Measurements from ENCODE around the gene RNH1.
"Not testable (repeated sequence)": the region's sequence is repeated elsewhere in the genome, so short reads cannot be mapped to it uniquely, and the experiment has no call there.

RNH1 gene

DNA sequence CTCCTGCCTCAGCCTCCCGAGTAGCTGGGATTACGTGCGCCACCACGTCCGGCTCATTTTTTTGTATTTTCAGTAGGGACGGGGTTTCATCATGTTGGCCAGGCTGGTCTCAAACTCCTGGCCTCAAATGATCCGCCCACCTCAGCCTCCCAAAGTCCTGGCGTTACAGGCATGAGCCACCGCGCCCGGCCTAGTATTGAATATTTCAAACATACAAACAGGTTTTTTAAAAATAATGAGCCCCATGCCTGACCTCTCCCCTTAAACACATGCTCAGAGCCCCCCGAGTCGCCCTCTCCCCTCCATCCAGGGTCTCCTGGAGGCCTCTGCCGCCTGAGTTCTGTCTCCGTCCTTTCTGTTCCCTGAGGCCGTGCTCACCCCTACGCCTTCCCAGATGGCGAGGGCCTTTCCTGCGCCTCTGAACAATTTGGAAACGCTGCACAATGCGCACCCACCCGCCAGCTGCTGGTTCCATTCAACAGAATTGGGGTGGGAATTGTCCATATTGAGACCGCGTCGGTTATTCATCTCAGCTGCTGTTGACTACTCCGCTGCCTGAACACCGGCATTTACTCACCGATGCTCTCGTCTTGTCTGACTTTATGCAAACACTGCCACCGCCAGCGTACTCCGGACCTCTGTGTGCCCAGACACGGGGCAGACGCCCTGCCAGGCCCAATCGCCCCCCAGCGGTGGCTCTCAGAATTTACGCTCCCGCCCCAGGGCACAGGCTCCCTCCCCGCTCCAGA, 13.6 kb upstream of the RNH1 start:
- DNase-seq (ENCODE audit: low spot score), result no peak

DNA sequence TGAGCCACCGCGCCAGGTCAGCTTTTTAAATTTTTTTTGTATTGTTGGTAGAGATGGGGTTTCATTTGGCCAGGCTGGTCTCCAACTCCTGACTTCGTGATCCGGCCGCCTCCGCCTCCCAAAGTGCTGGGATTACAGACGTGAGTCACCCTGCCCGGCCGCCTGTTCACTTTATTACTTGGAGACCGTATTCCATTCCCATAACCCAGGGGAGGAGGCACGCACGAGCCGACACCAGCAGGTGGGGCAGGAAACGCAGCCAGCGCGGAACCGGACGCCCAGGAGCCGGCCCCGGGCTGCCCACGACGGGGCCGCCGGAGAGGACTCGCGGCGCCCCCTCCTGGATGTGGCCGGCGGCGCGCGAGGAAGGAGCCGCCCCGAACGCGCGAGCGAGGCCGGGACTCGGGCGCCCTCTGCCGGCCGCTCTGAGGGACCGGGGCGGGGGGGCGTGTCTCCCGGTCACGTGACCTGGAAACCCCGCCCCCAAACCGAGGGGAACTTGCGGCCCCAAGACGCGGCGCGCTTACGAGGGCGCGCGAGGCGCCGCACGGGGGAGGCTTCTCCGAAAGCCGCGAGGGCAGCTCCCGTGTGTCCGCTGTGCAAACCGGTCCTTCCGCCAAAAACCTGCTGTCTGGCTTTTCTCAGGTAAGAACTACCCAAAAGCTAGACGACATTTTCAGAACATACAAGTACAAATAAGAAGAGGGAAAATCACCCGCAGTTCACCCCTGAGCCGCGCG, 11.6 kb upstream of the RNH1 start:
- peak; percentile 94 for DNase-seq (ENCODE audit: low spot score)

DNA sequence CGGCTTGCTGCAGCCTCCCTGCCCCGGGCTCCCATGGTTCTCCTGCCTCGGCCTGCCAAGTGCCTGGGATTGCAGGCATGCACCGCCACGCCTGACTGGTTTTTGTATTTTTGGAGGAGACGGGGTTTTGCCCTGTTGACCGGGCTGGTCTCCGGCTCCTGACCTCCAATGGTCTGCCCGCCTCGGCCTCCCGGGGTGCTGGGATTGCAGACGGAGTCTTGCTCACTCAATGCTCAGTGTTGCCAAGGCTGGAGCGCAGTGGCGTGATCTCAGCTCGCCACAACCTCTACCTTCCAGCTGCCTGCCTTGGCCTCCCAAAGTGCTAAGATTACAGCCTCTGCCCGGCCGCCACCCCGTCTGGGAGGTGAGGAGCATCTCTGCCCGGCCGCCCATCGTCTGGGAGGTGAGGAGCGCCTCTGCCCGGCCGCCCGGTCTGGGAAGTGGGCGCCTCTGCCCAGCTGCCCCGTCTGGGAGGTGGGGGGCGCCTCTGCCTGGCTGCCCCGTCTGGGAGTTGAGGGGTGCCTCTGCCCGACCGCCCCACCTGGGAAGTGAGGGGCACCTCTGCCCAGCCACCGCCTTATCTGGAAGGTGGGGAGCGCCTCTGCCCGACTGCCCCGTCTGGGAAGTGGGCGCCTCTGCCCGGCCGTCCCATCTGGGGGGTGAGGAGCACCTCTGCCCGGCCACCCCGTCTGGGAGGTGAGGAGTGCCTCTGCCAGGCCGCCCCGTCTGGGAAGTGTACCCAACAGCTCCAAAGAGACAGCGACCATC, 10.1 kb upstream of the RNH1 start:
- not testable (repeated sequence) for DNase-seq (ENCODE audit: low spot score)

DNA sequence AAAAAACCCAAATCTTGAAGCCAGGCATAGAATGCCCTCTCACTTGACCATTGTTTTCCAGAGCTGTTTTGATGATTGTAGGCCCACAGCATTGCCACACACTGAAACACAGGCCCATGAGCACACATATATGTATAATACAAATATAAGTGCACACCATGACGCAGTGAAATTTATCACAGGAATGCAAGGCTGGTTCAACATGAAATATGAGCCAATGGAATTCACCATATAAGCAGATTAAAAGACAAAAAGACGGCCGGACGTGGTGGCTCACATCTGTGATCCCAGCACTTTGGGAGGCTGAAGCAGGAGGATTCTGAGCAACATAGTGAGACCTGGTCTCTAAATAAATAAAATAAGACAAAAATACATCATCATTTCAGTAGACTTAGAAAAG, 9.4 kb upstream of the RNH1 start:
- no peak for DNase-seq (ENCODE audit: low spot score)

DNA sequence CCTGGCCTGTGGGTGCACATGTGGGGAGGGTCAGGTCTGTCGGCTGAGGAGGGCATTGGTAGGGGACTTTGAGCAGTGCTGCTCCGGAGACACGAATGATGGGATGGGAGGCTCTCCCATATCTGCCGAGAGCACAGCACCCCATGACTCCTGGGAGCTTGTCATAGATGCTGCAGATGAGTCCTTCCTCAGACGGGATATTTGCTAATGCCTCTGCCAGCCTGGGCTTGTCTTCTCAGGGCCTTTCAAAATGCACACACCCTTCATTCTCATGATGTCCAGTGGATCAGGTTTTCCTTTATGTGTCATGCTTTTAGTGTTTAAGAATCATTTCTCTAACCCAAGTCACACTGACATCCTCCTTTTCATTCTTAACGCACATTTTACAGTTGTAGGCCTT, 8.1 kb upstream of the RNH1 start:
- no peak for DNase-seq (ENCODE audit: low spot score)

DNA sequence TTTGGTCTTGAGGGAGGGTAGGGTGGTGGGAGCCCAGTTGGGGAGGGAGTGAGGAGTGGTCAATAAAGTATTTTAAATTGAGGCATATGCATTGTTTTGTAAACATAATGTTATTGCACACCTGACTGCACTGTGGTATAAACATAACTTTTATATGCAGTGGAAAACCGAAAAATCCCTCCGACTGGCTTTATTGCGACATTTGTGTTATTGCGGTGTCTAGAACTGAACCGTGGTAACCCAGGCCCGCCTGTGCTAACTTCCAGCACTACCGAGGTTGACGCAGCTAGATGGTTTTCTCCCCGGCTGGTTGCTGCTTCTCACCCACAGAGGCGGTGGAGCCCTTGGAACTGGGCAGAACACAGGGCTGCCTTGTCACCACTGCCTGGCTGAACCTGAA, 7.6 kb upstream of the RNH1 start:
- DNase-seq (ENCODE audit: low spot score), result no peak

DNA sequence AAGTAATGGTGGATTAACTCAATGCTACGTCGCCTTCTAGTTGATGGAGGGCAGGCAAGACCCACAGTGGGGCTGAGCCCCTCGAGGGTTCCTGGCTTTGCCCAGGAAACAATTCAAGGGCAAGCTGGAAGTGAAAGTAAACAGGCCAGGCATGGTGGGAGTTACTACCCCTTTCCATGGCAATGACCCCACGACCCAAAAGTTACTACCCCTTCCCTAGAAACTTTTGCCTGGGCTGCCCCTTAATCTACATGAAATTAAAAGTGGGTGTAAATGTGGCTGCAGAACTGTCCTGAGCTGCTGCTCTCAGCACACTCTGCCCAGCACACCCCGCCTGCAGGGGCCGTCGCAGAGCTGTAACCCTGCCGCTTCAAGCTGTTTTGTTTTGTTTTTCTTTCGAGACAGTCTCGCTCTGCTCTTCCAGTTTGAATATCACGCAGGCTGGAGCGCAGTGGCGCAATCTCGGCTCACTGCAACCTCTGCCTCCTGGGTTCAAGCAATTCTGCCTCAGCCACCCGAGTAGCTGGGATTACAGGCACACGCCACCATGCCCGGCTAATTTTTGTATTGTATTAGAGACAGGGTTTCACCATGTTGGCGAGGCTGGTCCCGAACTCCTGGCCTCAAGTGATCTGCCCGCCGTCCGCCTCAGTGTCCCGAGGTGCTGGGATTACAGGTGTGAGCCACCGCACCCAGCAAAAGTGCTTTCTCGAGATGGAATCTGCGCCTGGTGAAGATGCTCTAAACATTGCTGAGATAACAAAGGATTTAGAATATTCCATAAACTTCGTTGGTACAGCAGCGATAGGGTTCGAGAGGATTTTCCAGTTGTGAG, 5.9 kb upstream of the RNH1 start:
- no peak for DNase-seq (ENCODE audit: low spot score)

DNA sequence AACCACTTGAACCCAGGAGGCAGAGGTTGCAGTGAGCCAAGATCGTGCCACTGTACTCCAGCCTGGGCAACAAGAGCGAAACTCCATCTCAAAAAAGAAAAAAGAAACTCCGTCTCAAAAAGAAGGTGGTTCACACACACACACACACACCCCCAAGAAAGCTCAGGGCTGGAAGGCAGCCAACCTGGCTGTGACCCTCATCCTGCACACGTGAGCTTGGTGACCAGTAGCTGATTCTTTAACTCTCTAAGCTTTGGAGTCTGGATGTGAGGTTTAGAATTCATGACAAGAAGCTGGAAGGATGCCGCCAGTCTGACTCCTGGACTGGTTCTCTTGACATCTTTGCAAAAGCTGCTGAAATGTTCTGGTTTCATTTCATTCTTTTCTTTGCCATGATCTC, 1.9 kb upstream of the RNH1 start:
- no peak for DNase-seq (ENCODE audit: low spot score)

DNA sequence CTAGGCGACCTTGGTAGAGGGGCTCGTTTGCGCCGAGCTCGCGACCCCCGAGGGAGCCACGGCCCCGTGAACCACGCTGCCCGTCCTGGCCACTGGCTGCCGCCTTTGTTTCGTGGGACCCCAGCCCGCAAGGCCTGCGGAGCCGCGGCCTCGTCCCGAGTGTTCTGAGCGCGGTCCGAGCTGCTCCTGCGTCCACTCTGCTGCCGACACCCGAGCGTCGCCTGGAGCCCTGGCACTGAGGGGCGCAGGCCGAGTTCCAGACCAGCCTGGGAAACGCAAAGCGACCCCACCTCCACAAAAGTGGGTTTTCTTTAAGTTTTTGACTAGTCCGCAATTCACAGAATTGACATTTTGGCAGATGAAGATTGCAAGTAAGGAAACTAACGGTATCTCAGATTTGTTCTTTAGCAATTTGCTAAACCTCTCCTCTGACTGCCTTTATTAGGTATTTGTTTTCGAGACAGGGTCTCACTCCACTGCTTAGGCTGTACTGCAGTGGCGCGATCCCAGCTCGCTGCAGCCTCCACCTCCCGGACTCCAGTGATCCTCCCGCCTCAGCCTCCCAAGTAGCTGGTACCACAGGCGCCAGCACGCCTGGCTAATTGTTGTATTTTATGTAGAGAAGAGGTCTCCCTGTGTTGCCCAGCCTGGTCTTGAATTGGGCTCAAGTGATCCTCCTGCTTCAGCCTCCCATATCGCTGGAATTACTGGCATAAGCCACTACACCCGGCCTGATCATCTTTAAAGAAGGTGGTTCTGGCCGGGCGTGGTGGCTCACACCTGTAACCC, 879 bp upstream of the RNH1 start:
- no peak for DNase-seq (ENCODE audit: low spot score)

DNA sequence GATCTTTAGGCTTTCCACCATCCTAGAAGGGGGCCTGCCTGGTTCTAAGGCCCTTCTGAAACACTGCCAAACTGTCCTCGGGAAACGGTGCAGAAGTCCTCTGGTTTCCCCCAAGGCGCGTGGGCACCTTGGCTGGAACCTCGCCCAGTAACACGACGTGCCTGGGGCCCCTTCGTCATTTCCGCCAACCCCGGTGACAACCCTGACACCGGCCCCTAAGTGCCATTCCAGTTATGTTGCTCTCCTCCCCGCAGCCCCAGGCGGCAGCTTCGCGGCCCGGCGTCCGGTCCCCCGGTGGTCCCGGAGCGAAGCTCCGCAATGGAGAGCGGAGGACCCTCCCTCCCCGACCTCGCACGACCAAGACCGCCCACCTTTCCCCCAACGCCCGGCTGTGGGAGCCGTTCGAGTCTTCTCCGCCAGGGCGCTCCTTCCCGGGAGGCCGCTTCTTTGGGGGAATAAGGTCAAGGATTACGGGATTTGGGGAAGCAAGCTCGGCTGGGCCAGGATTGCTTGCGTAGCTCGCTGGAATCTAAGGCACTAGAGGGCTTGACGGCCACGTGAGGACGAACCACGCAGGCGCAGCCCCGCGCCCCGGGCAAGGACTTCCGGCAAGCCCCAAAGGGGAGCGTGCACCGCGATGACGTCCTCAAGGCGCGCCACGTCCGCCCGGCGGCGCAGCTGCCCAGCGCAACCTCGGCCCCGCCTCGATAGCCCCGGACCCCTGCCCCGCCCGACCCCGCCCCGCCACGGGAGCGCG, 626 bp downstream of the RNH1 start:
- DNase-seq (ENCODE audit: low spot score), result peak; percentile 96

DNA sequence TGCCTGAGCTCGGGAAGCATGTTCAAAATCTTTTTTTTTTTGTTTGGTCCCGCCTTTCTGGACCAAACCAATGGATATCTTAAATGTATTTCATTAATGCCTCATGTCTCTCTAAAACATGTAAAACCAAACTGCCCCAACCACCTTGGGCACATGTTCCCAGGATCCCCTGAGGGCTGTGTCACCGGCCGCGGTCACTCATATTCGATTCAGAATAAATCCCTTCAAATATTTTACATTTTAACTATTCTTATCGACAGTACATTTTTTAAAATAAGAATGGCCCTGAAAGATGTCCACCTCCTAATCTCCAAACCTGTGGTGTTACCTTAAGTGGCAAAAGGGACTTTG, 2.1 kb downstream of the RNH1 start:
- DNase-seq (ENCODE audit: low spot score), result no peak

DNA sequence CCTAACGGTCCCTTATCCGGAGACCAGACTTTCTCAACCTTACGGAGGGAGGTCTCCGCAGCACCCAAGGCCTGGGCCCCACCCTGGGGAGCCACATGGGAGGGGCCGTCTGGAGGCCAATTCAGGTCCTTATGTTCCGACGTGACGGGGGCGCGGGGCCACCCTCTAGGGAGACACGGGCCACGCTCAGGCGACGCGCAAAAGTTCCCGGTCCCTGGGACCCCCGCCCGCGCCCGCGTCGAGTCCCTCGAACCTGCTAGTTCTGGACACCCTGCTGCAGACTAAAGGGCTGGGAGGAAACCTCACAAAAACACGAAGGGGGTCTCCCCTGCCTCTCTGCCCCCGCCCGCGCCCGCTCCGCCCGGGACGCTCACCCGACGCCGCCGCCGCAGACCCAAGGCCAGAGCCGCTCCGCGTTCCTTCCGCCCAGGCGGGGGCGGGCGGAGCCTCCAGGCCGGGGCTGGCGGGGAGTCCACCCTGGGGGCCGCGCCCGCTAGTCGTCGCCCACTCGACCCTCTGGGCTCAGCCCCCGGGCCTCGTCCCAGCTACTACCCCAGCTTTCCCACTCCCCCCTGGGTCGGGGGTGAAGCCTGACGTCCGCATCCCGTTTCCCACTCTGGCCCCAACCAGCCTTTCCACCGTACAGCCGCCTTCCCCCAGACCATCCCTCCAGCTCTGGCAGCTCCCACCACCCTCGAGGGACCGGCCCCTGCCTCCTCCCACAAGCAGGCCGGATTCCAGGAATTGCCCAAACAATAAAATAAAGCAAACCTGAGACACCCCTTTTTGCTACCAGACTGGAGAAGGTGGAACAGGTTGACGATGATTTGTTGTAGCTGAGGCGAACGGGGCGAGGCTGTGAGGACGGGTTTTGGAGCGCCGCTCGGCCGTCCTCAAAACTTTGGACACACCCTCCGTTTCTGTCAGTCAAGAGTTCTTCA, 2.7 kb downstream of the RNH1 start:
- DNase-seq (ENCODE audit: low spot score), result no peak

DNA sequence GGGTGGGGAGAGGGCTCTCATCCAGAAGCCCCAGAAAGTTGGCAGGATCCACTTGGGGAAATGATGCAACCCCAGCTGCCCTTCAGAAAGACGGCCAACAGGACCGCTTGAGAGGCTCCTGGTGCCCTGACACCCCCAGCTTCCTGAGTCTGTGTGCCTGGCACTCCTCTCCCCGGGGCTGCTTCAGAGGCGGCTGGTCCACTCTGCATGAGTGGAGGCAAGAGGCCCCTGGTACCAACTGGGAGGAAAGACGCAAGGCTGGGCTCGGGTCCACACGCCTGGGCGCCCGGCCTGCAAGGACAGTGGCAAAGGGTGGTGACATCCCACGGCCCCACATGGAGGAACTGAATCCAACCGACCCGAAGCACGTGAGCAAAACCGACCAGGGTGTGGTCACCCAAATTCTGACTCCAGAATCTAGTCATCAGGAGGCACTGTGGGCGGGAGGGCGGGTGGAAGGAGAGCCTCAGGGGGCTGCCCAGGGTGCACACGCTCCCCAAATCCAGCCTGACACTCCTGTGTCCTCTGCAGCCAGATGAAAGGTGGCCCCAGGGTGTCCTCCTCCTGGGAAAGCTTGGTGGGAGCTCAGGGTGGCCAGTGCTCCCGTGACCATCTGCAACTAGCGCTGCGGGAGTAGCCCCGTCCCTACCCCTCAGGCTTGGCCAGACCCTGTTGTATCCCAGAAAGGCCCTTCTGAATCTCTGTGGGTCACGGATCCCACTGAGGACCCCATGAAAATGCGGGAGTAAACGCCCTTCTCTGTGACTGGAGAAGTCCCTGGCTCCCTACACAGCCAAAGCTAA, 3.7 kb downstream of the RNH1 start:
- DNase-seq (ENCODE audit: low spot score), result no peak

DNA sequence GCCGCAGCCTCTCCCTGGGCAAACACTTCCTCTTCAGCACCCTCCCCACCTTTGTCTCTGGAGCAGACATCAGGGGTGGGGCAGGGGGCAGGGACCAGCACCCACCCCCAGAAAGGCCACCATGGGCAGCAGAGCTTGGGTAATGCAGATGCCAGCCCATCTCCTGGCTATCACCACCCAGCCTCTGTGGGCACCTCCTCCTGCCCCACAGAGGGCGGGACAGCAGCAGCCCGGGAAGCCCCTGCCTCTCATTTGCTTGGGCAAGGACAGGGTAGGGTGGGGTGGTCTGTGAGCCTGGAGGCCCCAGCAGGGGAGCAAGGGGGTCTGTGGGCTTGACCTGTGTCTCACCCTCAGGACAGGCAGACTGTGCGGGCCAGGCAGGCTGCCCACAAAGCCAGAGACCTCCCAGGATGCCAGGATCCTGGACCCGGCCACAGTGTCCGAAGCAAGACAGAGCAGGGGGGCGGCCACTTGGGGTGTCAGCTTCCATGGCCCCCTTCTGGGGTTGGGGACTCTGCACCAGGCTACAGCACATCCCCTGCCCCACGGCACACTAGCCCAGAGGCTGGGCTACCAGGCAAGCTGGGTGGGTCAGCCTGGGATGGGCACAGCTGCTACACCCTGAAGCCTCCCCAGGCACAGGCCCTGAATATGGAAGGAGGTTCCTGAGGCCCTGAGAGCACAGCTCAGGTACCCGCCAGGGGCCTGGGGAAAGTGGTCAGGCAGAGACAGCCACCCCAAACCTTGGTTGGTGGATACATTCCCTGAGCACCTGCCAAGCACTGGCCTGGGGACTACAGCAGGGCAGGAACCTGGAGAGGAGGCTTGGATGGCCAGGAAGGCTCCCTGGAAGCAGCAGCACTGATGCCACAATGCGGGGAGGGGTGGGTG, 4.5 kb downstream of the RNH1 start:
- no peak for DNase-seq (ENCODE audit: low spot score)

DNA sequence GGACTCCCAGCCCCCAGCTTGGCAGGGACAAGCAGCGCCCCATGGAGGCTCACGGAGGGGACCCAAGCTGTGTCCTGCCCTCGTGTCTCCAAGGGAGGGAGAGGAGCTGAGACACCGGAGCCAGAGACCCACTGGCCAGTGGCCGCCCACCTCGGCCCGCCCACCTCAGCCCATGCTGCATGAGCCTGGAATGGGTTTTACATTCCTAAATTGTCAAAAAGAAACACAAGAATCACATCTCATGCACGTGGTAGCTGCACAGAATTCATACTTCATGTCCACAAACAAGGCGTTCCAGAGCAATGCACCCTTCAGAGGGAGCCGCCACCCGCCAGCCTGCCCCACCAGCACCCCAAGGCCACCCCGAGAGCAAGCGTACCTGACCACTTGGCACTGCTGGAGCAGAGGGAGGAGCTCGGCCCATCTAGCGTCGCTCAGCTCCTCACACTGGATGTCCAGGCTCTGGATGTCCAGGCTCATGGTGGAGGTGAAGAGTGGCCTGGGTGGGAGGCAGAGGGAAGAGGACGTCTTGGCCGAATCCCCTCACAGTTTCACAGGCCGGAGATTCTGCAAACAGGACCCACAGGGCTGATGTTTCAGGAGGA, 5.3 kb downstream of the RNH1 start:
- no peak for DNase-seq (ENCODE audit: low spot score)

DNA sequence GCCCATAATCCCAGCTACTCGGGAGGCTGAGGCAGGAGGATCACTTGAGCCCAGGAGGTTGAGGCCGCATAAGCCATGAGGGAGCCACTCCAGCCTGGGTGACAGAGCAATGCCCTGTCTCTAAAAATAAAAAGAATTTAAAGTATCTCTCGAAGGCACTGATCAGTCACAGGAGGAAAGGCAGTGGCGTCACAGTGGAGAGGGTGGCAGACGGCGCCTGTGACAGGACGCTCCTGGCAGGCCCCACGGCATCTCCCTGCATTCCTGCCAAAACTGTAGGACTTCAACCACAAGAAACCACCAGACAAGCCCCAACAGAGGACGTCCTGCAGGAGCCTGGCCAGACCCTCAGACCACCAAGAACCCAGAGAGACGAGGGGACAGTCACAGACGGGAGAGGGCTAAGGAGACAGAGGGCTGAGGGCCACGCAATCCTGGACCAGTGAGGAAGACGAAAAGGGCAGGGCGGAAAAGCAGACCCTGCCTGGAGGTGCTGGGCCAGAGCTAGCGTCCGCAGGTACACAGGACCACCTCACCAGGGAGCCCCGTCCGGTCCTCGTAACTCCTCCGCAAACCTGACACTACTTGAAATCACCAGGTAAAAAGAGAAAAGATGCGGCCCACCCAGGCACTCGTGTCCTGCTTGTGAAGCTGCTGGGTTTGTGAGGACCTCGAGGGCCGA, 5.9 kb downstream of the RNH1 start:
- DNase-seq (ENCODE audit: low spot score), result no peak
